Spleen (tissue), 7 donors: ENCODE measurements around the gene GCK.

Experiments
- CTCF ChIP-seq, 11 experiments: fragments of 200-600 bp in 7 of 11; fragments of 450-650 bp in 4 of 11; sonication (generic) in 4 of 11; IDR thresholded peaks in 8 of 11; conservative IDR thresholded peaks in 3 of 11; 1 replicate in 7 of 11; 2 replicates in 4 of 11; pipeline versions ENCODE4 v1.4.0 to v1.8.0; 2016 to 2021; ENCODE audit warnings: antibody characterized with exemption in 11 of 11, inconsistent platforms in 4 of 11, mild to moderate bottlenecking in 1 of 11
- POLR2AphosphoS5 ChIP-seq, 3 donors: sonication (generic); formaldehyde crosslinking; IDR thresholded peaks; one replicate each; pipeline ENCODE4 v1.5.1; 2017; ENCODE audit warnings: antibody characterized with exemption in 3 of 3
- donor health status: DM: no; HTN: no; CAD: no; lungs with moderate emphysema.
- donor health status: DM: no; HTN: no; CAD: no.
- donor health status: DM: no; HTN: no; CAD: no.

GRCh38 chr7:44213877-44214388 is 24.7 kb upstream of the GCK start:
- TF ChIP-seq CTCF (IDR thresholded peaks at IDR 0.05 in 8 of 11, conservative IDR thresholded peaks at IDR 0.05 in 3 of 11) (no peak), POLR2AphosphoS5 (IDR thresholded peaks at IDR 0.05) (no peak)
